PC-9 (cell line): Measurements from ENCODE around the gene GPHN.

Source experiments
- CTCF ChIP-seq: fragments of 200-600 bp; sonication (generic); conservative IDR thresholded peaks from 2 replicates; pipeline ENCODE4 v1.6.1; 2017; ENCODE audit warnings: mixed run types, antibody characterized with exemption, mild to moderate bottlenecking, moderate library complexity
- EZH2 ChIP-seq: fragments of 200-600 bp; sonication (generic); IDR thresholded peaks from 2 replicates; pipeline ENCODE4 v1.8.0; 2017; ENCODE audit warnings: antibody characterized with exemption, low read depth

- TF ChIP-seq CTCF (no peak), EZH2 (no peak)
Observed at GRCh38 chr14:67133144-67133543, 625.2 kb downstream of the GPHN start.
